ENCODE data around the gene LRRFIP2. TPM values are rescaled to one million over a fixed set of nuclear protein-coding genes. Genes with fewer than 3 reads are reported as not detected.

The LRRFIP2 gene
- total and polyA plus RNA-seq, 2 of the 4 experiments (the other 2 are of a cell fraction): 20.6 to 31.0 TPM

GRCh38 chr3:37198547-37198946 is 24.2 kb upstream of the LRRFIP2 start:
- Histone ChIP-seq H4K5ac (ENCODE audit: low read depth, low read length) (no peak overlapping the region), H2BK120ac (ENCODE audit: low read depth, low read length) (no peak overlapping the region), H2AK5ac (ENCODE audit: low read depth, low read length) (no peak overlapping the region), H3K14ac (replicated peaks; ENCODE audit: low read depth, low read length) (peak overlapping the region; percentile 75; the same call in 1 of the 2 replicates), H3K4ac (ENCODE audit: low read depth, low read length) (no peak overlapping the region), H2AK9ac (replicated peaks; ENCODE audit: low read depth, low read length, poor library complexity) (no peak overlapping the region), H3K4me1 (ENCODE audit: control insufficient read depth, insufficient read depth, low read length) (peaks cover 7% of the 10 kb centered on the region; the same call in 1 of the 2 replicates), H4K20me1 (ENCODE audit: insufficient read depth, low read length) (no peaks in the 10 kb centered on the region), H2BK15ac (ENCODE audit: low read depth, low read length) (0 out of 3 replicates have a peak overlapping the region, but pooled peaks have one; percentile 4), H3K9ac (ENCODE audit: low read depth, low read length) (no peak overlapping the region), H3K9me3 (ENCODE audit: control insufficient read depth, insufficient read depth, low read length) (no peaks in the 10 kb centered on the region), H3K56ac (ENCODE audit: extremely low read depth, insufficient read depth, low read length) (no peak overlapping the region), H3K23ac (ENCODE audit: low read depth, low read length) (no peak overlapping the region), H3K27me3 (ENCODE audit: control insufficient read depth, insufficient read depth, low read length) (no peaks in the 10 kb centered on the region), H3K27ac (ENCODE audit: insufficient read depth, low read length) (no peak overlapping the region), H3K4me2 (ENCODE audit: low read depth, low read length) (no peak overlapping the region), H3K36me3 (ENCODE audit: control insufficient read depth, insufficient read depth, low read length) (no peaks in the 10 kb centered on the region), H3K79me1 (ENCODE audit: low read depth in 1 of 2, low read length in 2 of 2) (no peaks in the 10 kb centered on the region), H3K18ac (ENCODE audit: low read depth, low read length) (no peak overlapping the region), H4K8ac (ENCODE audit: low read depth in 2 of 2, low read length in 2 of 2) (0 out of 4 replicates have a peak overlapping the region, but pooled peaks of 1 of the 2 experiments have one; percentile 17), H3K9me1 (ENCODE audit: insufficient read depth, low read length) (0 out of 2 replicates have a peak, but pooled peaks cover 3% of the 10 kb centered on the region), H2BK5ac (ENCODE audit: low read depth, low read length, poor library complexity, severe bottlenecking) (peak overlapping the region; percentile 33), H3K4me3 (ENCODE audit: insufficient read depth, low read depth, low read length) (no peak overlapping the region), H4K91ac (ENCODE audit: insufficient read depth, low read depth, low read length) (no peak overlapping the region), H2BK20ac (ENCODE audit: low read depth, low read length) (no peak overlapping the region), H2AFZ (replicated peaks; ENCODE audit: low read length, poor library complexity) (no peak overlapping the region)
- WGBS, 2 experiments (ENCODE audit: extremely low coverage in 2 of 2, insufficient read length in 1 of 2): 80% methylated on average over 1 of the region's 2 CpGs; no CpG with 5 or more reads in 1 of the 2 experiments
- in situ Hi-C loops (cut with MboI; ENCODE audit: low sequenced_read_pairs): no loop called here
- ATAC-seq (ENCODE audit: low read depth): no peak
- intact Hi-C loops (cut with micrococcal nuclease): no loop called here
- ChIA-PET CTCF (interaction anchor here (0.6 kb wide), 1 partner anchor 195 kb away, joined by 4 read pairs; no protein-coding TSS in a partner anchor), POLR2A (ENCODE audit: unreplicated experiment) (no interaction called here)
- dilution Hi-C loops (cut with HindIII; ENCODE audit: low sequenced_read_pairs, unreplicated experiment): no loop called here
- TF ChIP-seq NFE2L2 (IDR thresholded peaks at IDR 0.05; ENCODE audit: low read depth, low read length) (no peak), FOS (IDR thresholded peaks at IDR 0.05; ENCODE audit: low read depth, low read length) (no peak), MAFK (IDR thresholded peaks at IDR 0.05; ENCODE audit: low read depth, low read length) (no peak), MXI1 (IDR thresholded peaks at IDR 0.05; ENCODE audit: borderline replicate concordance, low read depth, low read length) (no peak), RCOR1 (IDR thresholded peaks at IDR 0.05; ENCODE audit: insufficient replicate concordance, low read length) (no peak), SMC3 (IDR thresholded peaks at IDR 0.05; ENCODE audit: low read depth, low read length) (no peak), RAD21 (IDR thresholded peaks at IDR 0.05; ENCODE audit: low read length) (no peak), ELK1 (IDR thresholded peaks at IDR 0.05; ENCODE audit: borderline replicate concordance, low read depth, low read length) (no peak), CHD1 (IDR thresholded peaks at IDR 0.05; ENCODE audit: low read depth, low read length) (no peak), BHLHE40 (IDR thresholded peaks at IDR 0.05; ENCODE audit: low read depth, low read length) (no peak), MAZ (IDR thresholded peaks at IDR 0.05; ENCODE audit: borderline replicate concordance, low read depth, low read length) (no peak), RFX5 (IDR thresholded peaks at IDR 0.05; ENCODE audit: low read depth, low read length) (no peak), CEBPB (IDR thresholded peaks at IDR 0.05; ENCODE audit: low read depth, low read length) (no peak), POLR2A (IDR thresholded peaks at IDR 0.05; ENCODE audit: low read depth, low read length) (no peak), USF2 (IDR thresholded peaks at IDR 0.05; ENCODE audit: low read depth, low read length) (no peak)
- TF ChIP-seq, protein P1, sequence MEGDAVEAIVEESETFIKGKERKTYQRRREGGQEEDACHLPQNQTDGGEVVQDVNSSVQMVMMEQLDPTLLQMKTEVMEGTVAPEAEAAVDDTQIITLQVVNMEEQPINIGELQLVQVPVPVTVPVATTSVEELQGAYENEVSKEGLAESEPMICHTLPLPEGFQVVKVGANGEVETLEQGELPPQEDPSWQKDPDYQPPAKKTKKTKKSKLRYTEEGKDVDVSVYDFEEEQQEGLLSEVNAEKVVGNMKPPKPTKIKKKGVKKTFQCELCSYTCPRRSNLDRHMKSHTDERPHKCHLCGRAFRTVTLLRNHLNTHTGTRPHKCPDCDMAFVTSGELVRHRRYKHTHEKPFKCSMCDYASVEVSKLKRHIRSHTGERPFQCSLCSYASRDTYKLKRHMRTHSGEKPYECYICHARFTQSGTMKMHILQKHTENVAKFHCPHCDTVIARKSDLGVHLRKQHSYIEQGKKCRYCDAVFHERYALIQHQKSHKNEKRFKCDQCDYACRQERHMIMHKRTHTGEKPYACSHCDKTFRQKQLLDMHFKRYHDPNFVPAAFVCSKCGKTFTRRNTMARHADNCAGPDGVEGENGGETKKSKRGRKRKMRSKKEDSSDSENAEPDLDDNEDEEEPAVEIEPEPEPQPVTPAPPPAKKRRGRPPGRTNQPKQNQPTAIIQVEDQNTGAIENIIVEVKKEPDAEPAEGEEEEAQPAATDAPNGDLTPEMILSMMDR (conservative IDR thresholded peaks at IDR 0.05; ENCODE audit: low read depth, low read length): no peak
- no TSS peak for BruUV-seq (replicated peaks)
- DNase-seq: no peak

Measured in IMR-90 (cell line).